Measurements from ENCODE around the gene VAV2.

Gene VAV2

GRCh38 chr9:134032456-134033222, 40.5 kb upstream of the VAV2 start:
- Histone ChIP-seq H3K4me3 (ENCODE audit: low read depth in 1 of 2, low read length in 1 of 2) (no peak overlapping the region), H3K27ac (no peak overlapping the region), H3K4me1 (ENCODE audit: control insufficient read depth in 1 of 2, insufficient read depth in 1 of 2, low read depth in 1 of 2, low read length in 1 of 2) (no peaks in the 10 kb centered on the region), H3K27me3 (no peaks in the 10 kb centered on the region), H3K9me3 (no peaks in the 10 kb centered on the region), H3K36me3 (peaks cover 81% of the 10 kb centered on the region)
- no peak for TF ChIP-seq CTCF (IDR thresholded peaks at IDR 0.05)

GRCh38 chr9:134031783-134032182, 39.7 kb upstream of the VAV2 start:
- Histone ChIP-seq H3K9me3 (no peaks in the 10 kb centered on the region), H3K36me3 (peaks cover 80% of the 10 kb centered on the region), H3K27ac (no peak overlapping the region), H3K4me3 (ENCODE audit: low read depth in 1 of 2, low read length in 1 of 2) (no peak overlapping the region), H3K4me1 (ENCODE audit: control insufficient read depth in 1 of 2, insufficient read depth in 1 of 2, low read depth in 1 of 2, low read length in 1 of 2) (no peaks in the 10 kb centered on the region), H3K27me3 (no peaks in the 10 kb centered on the region)
- no peak for TF ChIP-seq CTCF (IDR thresholded peaks at IDR 0.05)

GRCh38 chr9:134030821-134031470, 38.8 kb upstream of the VAV2 start:
- H3K4me1 ChIP-seq (ENCODE audit: control insufficient read depth in 1 of 2, insufficient read depth in 1 of 2, low read depth in 1 of 2, low read length in 1 of 2), result peaks cover 3% of the 10 kb centered on the region in 2 experiments
- no peak overlapping the region for H3K4me3 ChIP-seq (ENCODE audit: low read depth in 1 of 2, low read length in 1 of 2)
- peaks cover 72% of the 10 kb centered on the region for H3K36me3 ChIP-seq
- no peaks in the 10 kb centered on the region for H3K27me3 ChIP-seq
- H3K9me3 ChIP-seq, result no peaks in the 10 kb centered on the region
- TF ChIP-seq CTCF (IDR thresholded peaks at IDR 0.05), result no peak
- H3K27ac ChIP-seq, result no peak overlapping the region

GRCh38 chr9:134029248-134030226, 37.4 kb upstream of the VAV2 start:
- no peak overlapping the region for H3K4me3 ChIP-seq (ENCODE audit: low read depth in 1 of 2, low read length in 1 of 2)
- no peaks in the 10 kb centered on the region for H3K9me3 ChIP-seq
- peaks cover 11 to 15% of the 10 kb centered on the region in 2 experiments for H3K4me1 ChIP-seq (ENCODE audit: control insufficient read depth in 1 of 2, insufficient read depth in 1 of 2, low read depth in 1 of 2, low read length in 1 of 2)
- H3K36me3 ChIP-seq, result peaks cover 57% of the 10 kb centered on the region
- TF ChIP-seq CTCF (IDR thresholded peaks at IDR 0.05), result no peak
- no peak overlapping the region for H3K27ac ChIP-seq
- no peaks in the 10 kb centered on the region for H3K27me3 ChIP-seq

GRCh38 chr9:134028575-134029247, 36.6 kb upstream of the VAV2 start:
- peaks cover 11 to 15% of the 10 kb centered on the region in 2 experiments for H3K4me1 ChIP-seq (ENCODE audit: control insufficient read depth in 1 of 2, insufficient read depth in 1 of 2, low read depth in 1 of 2, low read length in 1 of 2)
- TF ChIP-seq CTCF (IDR thresholded peaks at IDR 0.05), result no peak
- no peak overlapping the region for H3K27ac ChIP-seq
- no peak overlapping the region for H3K4me3 ChIP-seq (ENCODE audit: low read depth in 1 of 2, low read length in 1 of 2)
- peaks cover 49% of the 10 kb centered on the region for H3K36me3 ChIP-seq
- H3K9me3 ChIP-seq, result no peaks in the 10 kb centered on the region
- no peaks in the 10 kb centered on the region for H3K27me3 ChIP-seq
